Measurements from ENCODE around the gene TAAR6.

DNA sequence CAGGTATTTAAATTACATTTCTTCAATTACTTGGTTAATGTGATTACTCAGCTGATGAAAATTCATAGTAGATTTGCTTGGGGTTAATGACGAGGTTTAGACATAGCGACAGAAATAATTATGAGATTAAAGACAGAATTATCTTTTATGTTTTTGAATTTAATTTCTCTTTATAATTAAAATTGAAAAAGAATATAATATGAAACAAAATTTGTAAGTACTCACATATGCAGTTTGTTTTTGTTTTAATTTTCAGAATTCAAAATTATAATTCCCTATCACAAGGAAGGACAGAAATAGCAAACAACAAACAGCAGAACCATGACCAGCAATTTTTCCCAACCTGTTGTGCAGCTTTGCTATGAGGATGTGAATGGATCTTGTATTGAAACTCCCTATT is 17.8 kb upstream of the TAAR6 start, which contains the start of gene TAAR8:
- TF ChIP-seq EZH2 (IDR thresholded peaks at IDR 0.05; ENCODE audit: low read length, missing control alignments), result no peak
- TF ChIP-seq, protein P1, sequence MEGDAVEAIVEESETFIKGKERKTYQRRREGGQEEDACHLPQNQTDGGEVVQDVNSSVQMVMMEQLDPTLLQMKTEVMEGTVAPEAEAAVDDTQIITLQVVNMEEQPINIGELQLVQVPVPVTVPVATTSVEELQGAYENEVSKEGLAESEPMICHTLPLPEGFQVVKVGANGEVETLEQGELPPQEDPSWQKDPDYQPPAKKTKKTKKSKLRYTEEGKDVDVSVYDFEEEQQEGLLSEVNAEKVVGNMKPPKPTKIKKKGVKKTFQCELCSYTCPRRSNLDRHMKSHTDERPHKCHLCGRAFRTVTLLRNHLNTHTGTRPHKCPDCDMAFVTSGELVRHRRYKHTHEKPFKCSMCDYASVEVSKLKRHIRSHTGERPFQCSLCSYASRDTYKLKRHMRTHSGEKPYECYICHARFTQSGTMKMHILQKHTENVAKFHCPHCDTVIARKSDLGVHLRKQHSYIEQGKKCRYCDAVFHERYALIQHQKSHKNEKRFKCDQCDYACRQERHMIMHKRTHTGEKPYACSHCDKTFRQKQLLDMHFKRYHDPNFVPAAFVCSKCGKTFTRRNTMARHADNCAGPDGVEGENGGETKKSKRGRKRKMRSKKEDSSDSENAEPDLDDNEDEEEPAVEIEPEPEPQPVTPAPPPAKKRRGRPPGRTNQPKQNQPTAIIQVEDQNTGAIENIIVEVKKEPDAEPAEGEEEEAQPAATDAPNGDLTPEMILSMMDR (conservative IDR thresholded peaks at IDR 0.05 in 1 of 2, IDR thresholded peaks at IDR 0.05 in 1 of 2; ENCODE audit: low read depth in 1 of 2, low read length in 2 of 2), result no peak

Data from fibroblast of lung (primary cell).